ENCODE results near the gene CCDC187.

Gene CCDC187

DNA sequence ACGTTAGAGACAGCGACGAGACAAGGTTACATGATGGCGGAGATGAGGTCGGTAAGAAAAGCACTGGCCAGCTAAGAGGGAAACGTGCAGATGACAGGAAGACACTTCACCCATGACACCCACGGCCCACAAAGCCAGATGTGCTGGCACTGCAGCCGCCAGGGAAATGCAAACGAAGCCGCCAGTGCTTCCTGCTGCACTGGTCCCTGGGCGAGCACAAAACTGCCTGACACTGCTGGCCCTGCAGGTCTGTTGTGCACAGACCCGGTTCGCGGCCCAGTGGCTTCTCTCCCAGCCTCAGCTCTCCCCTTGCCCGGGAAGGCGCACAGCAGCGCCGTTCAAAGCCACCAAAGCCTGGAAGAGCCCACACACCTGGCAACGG is 78.5 kb downstream of the CCDC187 start:
- DNase-seq (ENCODE audit: low read depth) = no peak

DNA sequence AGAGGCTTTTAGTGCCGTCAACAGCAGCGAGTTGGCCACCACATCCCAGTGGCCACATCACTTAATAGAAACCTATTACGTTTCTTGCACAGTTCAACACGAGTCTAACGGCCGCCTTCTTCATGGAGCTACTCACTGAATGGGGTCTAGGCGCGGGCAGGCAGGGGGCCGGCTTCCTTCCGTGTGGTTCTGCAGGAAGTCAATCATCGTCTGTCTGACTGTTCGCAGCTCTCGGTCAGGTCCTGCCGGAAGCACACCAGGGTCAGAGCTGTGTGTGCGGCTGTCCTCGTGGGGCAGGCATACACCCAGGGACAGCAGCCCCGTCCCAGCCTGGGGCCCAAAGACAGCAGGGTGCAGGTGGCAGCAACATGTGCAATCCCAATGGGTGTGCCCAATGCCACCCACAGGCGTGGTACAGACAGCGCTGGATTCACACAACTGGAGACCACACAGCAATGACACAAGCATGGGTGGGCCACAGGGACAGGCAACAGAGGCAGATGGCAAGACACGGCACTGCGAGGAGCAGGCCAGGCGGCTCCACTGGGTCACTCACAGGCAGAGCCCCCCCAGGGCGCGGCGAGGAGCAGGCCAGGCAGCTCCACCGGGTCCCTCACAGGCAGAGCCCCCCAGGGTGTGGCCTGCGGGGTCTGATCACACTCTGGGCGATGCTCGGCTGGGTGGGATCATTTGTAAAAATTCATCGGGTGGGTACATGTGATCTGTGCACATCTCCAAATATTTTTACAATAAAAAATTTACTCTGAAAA is 79.8 kb downstream of the CCDC187 start:
- DNase-seq (ENCODE audit: low read depth) = no peak

DNA sequence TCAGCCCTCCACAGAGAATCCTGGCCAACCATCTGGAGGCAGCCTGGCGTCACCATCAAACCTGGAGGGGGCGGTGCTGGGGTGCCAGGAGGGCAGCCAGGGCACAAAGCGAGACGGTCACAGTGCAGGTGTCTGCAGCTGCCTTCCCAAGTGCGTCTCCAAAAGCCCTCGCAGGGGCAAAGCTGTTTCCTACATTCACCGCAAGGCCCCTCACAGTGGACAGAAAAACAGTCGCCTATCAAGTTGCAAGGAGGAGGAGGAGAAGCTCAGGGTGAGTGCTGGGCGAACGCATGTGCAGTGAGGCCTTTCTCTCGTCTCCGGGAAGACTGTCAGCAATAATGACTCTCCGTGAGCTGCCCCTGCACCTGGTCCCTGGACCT is 81.0 kb downstream of the CCDC187 start:
- DNase-seq (ENCODE audit: low read depth) = no peak

DNA sequence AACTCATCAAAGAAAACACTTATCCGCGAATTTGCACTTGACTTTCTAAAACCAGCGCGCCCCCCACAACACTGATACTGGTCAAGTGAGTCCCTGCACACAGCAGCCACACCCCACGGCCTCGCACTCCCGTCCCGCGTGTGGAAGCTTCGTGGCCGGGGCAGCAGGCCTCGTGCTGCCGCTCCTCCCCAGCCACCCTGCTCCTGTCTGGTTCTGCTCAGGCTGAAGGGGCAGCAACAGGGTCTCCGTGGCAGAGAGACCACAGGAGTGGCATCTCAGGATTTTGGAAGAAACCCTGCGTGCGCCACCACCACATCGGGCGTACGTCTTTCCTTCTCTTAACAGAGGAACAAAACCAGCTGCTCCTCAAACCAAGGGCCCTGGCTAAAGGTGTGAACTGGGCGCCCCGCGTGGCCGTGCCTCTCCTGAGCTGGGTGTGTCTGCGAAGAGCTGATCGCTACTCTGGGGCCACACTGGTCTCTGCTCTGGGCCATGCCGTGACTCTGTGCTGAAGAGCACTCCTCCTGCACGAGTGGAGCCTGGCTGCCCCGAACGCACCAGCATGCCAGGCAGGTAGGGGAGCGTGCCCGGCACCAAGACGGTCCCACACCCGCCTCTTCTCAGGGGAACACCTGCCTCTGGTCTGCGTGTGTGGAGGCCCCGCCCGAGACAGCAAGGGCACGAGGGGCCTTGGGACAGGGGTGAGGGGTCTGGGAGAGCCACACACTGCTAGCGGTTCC is 81.6 kb downstream of the CCDC187 start:
- no peak for DNase-seq (ENCODE audit: low read depth)

DNA sequence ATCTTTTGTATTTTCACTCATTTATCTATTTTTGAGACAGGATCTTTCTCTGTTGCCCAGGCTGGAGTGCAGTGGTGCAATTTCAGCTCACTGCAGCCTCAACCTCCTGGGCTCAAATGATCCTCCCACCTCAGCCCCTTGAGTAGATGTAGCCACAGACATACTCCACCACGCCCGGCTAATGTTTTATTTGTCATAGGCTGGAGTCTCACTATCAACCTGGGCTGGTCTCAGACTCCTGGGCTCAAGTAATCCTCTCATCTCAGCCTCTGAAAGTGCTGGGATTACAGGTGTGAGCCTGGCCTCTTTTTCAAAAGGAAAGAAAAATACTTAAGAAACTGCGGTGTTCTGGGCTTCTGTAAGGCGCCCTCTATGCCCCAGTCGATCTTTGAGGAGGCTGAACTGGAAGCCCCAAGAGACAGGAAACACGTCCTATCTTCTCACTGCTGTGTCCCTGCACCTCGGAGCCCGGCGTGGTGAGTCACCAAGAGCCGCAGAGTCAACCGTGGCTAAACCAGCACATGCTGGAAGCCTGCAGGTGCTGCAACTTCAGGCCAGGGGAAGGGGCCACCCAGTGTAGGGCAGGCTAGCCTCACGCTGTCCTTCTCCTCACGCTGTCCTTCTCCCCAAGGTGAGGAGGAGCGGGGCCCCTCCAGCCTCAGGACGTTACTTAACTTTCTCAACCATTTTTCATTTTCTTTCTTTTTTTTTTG is 83.7 kb downstream of the CCDC187 start:
- DNase-seq (ENCODE audit: low read depth) = no peak

DNA sequence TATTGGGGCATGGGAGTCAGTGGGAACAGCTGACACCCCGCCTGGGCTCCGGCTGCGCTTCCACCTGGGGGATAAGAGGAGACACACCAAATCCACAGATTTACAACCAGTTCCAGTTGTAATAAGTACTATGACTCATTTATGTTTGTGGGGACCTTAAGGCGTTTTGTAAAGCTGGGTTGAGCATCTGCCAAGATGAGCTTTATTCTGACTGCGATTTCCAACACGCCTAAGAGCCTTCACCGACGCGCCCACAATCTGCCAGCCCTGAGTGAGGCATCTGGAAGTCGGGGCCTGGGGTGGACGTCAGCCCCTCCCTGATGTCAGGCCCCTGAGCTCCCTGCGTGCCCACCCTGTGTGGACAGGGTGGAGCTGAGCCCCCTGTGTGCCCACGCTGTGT is 84.6 kb downstream of the CCDC187 start:
- DNase-seq (ENCODE audit: low read depth) = no peak

DNA sequence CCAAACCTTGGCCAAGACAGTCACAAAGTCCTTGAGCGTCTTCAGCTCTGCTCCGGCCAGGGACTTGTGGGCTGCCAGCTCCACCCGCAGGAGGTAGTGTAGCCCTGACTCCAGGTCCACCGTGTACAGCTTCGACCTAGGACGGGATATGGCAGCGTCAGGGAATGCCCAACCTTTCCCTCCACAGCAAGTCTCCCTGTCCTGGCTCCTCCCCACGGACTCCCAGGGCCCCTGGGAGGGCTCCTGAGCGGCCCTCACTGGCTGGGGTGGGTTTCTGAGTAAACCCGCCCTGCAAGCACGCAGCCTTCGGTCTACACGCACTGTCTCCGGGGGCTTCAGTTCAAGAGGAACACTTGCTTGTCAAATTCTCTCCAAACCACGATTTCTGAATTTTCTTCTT is 85.2 kb downstream of the CCDC187 start:
- no peak for DNase-seq (ENCODE audit: low read depth)

DNA sequence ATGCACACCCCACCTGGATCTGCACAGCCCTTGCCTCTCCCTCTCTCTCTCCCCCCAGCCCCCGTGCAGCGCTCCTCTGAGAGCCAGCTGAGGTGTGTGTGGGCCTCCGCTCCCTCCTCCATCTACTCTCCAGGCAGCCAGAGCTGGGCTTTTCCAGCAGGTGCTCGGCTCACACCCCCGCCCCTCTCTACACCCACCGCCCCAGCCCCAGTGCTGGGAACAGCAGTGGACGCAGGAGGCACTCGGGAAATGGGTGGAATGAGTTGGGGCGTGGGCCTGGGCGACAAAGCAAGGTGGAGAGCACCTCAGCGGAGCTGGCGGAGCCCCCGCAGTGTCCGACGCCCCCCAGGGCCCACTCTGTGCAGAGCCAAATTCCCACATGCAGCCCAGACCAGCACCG is 85.6 kb downstream of the CCDC187 start:
- no peak for DNase-seq (ENCODE audit: low read depth)

DNA sequence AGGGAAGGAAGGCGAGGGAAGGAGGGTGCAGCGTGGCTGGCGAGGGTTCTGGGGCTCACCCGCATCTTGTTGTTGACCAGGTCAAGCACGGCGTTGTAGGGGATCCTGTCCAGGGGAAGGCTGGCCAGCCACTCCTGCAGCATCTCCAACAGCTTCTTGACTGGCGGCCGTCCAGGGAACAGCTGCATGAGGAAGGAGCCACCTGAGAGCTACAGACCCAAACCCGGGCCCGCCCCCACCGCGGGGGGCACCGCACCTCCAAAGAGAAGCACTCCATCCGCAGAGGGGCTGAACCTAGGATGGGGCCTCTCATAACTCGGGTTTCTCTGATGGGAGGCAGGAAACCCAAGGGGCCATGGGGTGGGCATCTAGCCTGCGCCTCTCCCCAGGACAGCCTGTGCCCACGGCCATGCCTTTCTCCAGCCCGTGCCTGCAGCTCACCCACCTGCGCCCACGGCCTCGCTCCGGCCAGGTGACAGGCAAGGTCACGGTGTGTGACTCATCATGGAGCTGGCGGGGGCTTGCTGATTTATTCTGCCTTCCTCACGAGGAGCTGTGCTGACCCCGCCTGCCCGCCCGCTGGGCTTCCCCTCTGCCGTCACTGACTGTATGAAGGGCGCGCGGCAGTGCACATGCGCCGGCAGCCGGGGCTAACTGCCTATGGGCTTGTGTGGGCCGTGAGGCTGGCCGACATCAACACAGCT is 87.2 kb downstream of the CCDC187 start:
- no peak for DNase-seq (ENCODE audit: low read depth)

DNA sequence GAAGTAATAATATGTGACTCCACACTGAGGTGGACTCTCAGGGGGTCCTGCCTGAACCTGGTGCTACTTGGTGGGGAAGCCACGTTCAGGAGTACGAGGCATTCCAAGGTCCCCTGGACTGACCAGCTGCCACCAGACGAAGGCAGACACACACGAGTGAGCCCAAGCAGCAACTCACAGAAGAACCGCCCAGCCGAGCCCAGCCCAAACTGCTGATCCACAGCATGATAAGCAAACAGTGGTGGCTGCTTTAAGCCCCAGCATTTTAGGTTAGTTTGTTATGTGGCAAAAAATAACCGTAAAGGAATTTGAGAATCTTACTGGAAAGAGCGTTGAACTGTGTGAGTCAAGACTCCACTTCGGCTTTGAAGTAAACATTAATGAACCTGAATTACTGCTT is 90.2 kb downstream of the CCDC187 start:
- DNase-seq (ENCODE audit: low read depth) = no peak

DNA sequence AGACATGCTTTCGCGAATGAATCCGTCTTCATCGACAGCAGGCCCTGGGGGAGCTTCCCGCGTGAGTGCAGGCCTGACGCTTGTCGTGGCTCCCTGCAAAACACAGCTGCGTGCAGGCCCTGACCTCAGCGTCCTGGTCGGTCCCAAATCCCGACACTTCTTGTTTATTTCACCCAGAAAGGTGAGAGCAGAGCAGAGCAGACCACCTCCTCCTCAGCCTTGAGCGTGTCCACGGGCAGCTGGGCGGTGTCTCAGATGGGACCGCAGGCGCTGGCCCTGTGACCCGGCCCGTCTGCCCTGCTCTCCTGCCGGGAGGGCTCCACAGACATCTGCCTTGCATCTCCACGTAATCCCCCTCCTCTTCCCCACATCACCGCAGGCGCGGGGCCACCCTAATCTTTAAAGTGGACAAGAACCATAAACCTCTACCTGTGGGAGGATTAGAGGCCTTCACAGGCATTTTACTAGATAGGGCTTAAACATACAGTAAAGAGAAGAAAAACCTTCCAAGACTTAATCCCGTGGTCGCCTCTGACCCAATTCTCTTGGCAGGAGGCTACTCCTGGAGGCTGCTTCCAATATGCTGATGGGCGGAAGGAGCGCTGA is 91.4 kb downstream of the CCDC187 start:
- no peak for DNase-seq (ENCODE audit: low read depth)

DNA sequence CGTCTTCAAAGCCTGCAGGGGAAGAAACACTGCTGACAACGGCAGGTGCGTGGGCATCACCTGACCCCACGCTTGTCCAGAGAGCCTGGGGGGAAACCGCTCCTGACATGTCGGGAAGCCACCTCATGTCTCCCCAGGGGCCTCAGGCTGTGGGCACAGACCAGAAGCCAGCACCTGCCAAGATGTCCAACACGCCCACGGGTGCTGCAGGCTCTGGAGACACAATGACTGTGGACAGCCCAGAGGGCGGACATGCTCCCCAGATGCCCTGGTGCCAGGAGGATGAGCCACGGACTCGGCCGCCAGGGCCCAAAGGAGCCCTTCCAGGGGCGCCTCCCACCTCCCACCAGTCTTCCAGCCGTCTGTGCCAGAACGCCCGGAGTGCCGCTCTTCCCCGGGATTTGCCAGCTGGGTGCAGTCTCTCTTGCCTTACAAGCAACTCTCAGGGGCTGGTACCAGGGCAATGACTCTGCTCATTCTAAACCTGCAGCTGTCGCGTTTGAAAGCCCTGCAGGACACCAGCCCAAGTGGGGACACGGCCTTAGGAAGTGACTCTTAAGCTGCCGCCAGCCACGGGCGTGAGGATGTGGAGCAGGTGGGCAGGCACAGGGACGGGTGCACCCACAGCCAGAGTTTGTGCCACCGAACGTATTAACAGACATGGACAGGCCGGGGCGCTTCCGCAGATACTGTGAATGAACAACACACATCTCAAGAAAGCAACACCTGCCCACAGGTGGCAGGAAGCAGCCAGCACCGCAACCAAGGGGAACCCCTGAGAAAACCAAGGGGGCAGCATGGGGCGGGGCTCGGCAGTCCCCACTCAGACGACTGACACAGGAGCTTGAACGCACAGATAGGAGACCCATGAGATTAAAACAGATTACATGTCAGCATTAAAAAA is 92.2 kb downstream of the CCDC187 start:
- DNase-seq (ENCODE audit: low read depth) = no peak

DNA sequence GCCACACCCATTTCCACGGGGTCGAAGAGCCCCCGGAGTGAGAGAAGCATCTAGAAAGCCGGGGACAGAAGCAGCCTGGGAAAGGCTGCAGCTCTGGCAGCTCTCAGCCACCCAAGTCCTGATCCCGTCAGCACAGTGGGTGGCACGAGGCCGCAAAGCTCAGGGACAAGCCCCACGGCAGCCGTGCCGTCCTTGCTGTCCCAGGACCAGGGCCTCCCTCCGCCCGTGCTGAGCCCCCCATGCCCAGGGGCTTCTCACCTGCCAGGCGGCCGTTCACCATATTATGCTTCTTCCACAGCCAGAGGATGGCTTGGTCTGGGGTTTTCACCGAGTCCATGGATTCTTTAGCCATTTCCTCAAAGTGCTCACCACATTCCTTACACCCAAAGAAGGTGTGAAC is 92.9 kb downstream of the CCDC187 start:
- no peak for DNase-seq (ENCODE audit: low read depth)

DNA sequence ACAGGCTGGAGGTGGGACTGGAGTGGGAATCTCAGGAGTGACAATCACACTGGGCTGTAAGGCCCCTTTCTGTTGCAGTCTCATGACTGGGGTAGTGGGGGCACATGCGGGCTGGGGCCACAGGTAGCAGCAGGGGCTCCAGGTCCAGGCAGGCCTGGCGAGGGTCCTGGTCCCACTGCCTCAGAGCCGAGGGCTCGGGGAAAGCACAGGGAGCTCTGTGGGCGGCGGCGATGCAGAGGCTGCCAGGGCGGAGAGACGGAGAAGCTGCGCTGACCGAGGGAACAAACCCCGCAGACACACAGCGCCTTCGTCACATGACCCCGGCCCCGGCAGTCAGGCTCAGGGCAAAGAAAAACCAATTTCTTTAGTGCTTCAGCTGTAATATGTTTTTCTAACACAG is 93.6 kb downstream of the CCDC187 start:
- no peak for DNase-seq (ENCODE audit: low read depth)

DNA sequence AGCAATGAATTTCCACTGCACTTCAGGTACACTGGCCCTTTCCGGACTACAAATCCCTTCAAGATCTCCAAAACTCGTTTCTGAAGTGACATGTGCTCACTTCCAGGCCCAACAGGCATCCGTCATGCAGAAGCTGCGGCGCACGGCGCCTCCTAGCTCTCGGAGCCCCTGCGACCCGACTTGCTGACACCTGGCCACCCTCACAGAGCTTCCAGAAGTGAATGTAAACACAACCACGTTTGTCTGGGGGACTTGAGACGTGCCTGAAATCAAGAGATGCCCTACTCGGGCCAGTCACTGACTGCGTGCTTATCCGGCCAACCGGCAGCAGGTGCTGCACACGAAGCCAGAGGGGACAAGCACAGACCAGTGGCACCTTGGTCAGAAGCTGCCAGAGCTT is 94.1 kb downstream of the CCDC187 start:
- DNase-seq (ENCODE audit: low read depth) = no peak

DNA sequence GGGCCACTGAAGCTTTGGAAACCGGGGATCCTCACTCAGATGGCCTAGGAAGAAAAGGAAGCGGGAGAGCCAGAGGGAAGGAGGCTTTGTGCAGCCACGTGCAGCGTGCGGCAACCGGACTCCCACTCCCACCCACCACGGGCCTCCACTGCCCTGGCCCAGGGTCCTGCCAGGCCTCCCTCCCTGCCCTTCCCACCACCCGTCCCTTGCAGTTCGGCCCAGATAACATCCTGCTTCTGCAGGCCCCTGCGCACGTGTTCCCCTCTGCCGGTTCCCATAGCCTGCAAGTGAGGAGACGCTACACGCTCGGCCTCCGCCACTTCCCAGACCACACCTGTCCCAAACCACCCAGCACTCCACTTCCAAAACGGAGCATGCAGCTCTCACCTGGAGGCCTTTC is 94.7 kb downstream of the CCDC187 start:
- no peak for DNase-seq (ENCODE audit: low read depth)

DNA sequence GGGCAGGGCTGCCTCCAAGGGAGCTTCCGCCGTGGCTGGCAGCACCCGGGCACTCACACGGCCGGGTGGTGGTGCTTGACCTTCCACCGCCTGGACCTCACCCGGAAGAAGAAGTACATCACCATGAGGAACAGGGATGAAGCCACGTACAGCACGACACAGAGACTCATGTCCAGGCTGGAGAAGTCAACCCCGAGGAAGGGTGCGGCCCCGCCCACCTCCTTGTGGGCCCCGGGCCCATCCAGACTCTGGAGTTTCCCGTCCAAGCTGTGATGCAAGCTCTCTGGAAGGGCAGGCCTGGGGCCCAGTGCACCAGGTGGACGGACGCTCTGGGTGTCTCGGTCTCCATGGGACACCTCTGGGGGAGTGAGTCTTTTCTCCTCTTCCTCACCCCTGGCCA is 95.2 kb downstream of the CCDC187 start:
- DNase-seq (ENCODE audit: low read depth) = no peak

DNA sequence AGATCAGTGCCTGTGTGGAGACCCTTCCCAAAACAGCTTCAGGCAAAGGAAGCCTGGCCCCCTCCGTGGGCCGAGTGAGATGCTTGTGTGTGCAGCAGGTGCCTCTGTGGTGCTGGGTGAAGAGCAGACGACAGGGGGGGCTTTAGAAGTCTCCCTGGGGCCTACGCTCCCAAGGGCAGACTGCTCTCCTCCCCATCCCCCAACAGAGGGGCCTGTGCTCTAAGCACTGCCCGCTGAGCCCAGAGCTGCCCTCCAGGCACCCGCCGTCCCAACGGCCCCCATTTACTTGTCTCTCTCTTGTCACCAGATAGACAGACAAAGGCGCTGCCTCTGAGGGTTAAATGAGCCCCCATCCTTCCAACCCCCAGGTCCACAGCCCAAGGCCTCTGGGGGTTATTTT is 96.3 kb downstream of the CCDC187 start:
- no peak for DNase-seq (ENCODE audit: low read depth)

DNA sequence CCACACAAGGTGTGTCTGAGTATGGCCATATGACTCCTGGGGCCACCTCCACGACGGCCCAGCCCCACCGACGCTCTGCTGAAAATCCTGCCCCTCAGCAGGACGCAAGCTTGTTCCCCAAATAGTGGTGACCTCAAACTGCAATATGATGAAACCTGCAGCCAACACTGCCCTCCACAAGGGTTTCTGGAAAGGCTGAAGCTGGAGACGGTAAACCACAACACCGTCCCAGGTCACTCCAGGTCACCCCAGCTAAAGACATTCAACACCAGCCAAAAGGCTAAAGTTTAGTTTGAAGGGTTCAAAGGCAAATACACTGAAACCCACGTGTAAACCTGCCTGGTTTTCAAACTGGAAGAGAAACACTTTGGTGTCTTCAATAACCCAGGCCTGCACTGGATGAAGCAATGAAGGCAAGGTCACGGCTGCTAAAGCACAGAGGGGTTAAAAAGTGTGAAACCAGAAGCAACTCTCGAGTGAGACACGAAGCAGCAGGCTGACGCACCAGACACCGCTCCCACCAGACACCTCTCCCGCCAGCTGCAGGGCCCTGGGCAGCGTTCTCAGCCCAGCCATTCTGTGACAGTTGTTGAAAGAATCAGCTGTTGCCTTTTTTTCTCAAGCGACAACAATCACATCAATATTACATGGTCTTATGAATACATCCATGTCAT is 97.2 kb downstream of the CCDC187 start:
- no peak for DNase-seq (ENCODE audit: low read depth)

DNA sequence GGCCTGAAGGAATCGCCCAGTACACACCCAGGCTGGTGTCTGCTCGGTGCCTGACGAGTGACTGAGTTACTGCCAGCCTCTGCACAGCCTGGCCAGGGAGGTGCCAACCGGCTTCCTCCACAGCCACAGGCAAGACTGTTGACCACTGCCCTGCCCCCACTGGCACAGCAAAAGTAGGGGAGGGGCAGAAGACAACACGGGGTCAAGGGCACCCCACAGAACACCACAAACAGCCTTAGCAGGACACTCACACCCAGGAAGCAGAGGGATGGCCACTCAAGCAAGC is 98.2 kb downstream of the CCDC187 start:
- DNase-seq (ENCODE audit: low read depth) = no peak

Data from activated T-cell treated with anti-CD3 and anti-CD28 coated beads for 1 hour (primary cell).